ENCODE data around the gene ZBTB4. TPM values are rescaled to one million over a fixed set of nuclear protein-coding genes. Genes with fewer than 3 reads are reported as not detected.

Gene ZBTB4
- total and polyA plus RNA-seq, 9 of the 15 experiments (the other 6 are each of a cell fraction or from before 2014, with no cell fraction given), result 0.92 to 6.9 (median 3.3) TPM

DNA sequence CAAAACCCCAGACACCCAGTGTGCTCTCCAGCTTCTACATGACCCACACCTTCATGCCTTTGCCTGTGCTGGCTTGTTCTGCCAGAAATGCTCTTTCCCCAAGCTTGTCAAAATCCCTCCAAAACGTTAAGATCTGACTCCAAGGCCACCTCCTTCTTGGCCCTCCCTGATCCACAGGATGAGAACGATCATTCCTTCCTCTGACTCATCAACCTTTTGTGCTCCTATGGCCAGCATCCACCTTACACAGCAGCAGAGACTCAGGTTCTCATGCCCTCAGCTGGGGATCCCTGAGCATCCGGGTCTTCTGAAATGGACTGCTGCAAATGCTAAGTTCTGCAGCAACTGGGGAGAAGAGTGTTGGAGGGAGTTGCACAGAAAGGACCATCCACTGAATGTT lies 2.9 kb downstream of the ZBTB4 start:
- WGBS (ENCODE audit: insufficient coverage, low coverage, missing lambda C conversion rate), result 7% methylated on average over 3 of the region's 3 CpGs
- Histone ChIP-seq H3K36me3 (ENCODE audit: control insufficient read depth, insufficient read depth, low read length) (no peaks in the 10 kb centered on the region; the same call in 1 of the 3 replicates), H3K4me1 (replicated peaks in 1 of 2; ENCODE audit: control insufficient read depth in 2 of 2, insufficient read depth in 2 of 2, low read length in 2 of 2) (peaks cover 37 to 53% of the 10 kb centered on the region in 2 experiments), H2AFZ (ENCODE audit: low read depth, low read length) (no peak overlapping the region), H4K20me1 (replicated peaks; ENCODE audit: control insufficient read depth, insufficient read depth, low read length) (0 out of 2 replicates have a peak, but pooled peaks cover 13% of the 10 kb centered on the region), H3K27ac (ENCODE audit: extremely low read depth, low read depth, low read length) (peak overlapping the region; percentile 92), H3K9me3 (replicated peaks; ENCODE audit: control insufficient read depth, insufficient read depth, low read depth, low read length) (no peaks in the 10 kb centered on the region), H3K79me2 (ENCODE audit: control insufficient read depth, insufficient read depth, low read length) (peaks cover 81% of the 10 kb centered on the region), H3K4me3 (no peak overlapping the region), H3K9me1 (ENCODE audit: control insufficient read depth, insufficient read depth, low read length) (no peaks in the 10 kb centered on the region), H3K4me2 (ENCODE audit: insufficient read depth, low read length) (peak overlapping the region; percentile 93), H3K27me3 (ENCODE audit: control insufficient read depth in 2 of 2, insufficient read depth in 2 of 2, low read length in 2 of 2) (no peaks in the 10 kb centered on the region), H3K9ac (ENCODE audit: insufficient read depth in 1 of 2, low read depth in 2 of 2, low read length in 2 of 2) (peak overlapping the region in 1 of 2 experiments; percentile 9; a peak in 2 of 4 replicates)
- in situ Hi-C loops (cut with MboI) (no loop called here), intact Hi-C loops (cut with micrococcal nuclease) (no loop called here)
- ChIA-PET CTCF (ENCODE audit: low intra/inter-chr PET ratio) (no interaction called here), POLR2A (interaction anchor here (0.5 to 2.6 kb wide), 10 partner anchors 9 to 255 kb away, joined by 3 to 13 read pairs (median 4); partner anchors contain the start of genes POLR2A and SPEM2)
- DNase-seq (ENCODE audit: extremely low read depth in 1 of 4, low spot score in 3 of 4), result peak in 2 of 4 experiments; percentile 20 to 45
- ATAC-seq, result peak; percentile 6
- no TSS peak for BruUV-seq (replicated peaks)
- FAIRE-seq, result no peak
- TF ChIP-seq SOX6 (IDR thresholded peaks at IDR 0.05), result peak; percentile 5; the same call in 1 of the 2 replicates
- peak; percentile 16; the same call in 1 of the 2 replicates for TF ChIP-seq ETV5 (CRISPR knock-in tag; IDR thresholded peaks at IDR 0.05; ENCODE audit: low read depth)
- no peak for TF ChIP-seq ATF1 (CRISPR knock-in tag; IDR thresholded peaks at IDR 0.05)
- TF ChIP-seq ATF1 (tag; IDR thresholded peaks at IDR 0.05), result no peak
- TF ChIP-seq GABPB1 (CRISPR knock-in tag; IDR thresholded peaks at IDR 0.05), result no peak
- TF ChIP-seq TBP (optimal IDR thresholded peaks at IDR 0.05; ENCODE audit: low read depth, low read length), result peak; percentile 28
- peak; percentile 36 for TF ChIP-seq ATF3 (IDR thresholded peaks at IDR 0.05)
- no peak for TF ChIP-seq ATF3 (CRISPR knock-in tag; conservative IDR thresholded peaks at IDR 0.05)
